Kidney (tissue), 14 donors: ENCODE results near the gene HOXD1. TPM values are rescaled to one million over a fixed set of nuclear protein-coding genes. Genes with fewer than 3 reads are reported as not detected.

Source experiments
- DNase-seq, 5 donors: peaks; one replicate each; pipeline ENCODE4 v3.0.0-alpha.2; 2013 to 2020
- FAIRE-seq: peaks from 2 replicates; lab custom pipeline; 2012; peaks lifted over from hg19 to GRCh38; lab: Jason Lieb, UNC
- H3K27ac ChIP-seq, 2 donors: one replicate each; pipeline ENCODE4 v1.7.0; 2013; ENCODE audit warnings: low read depth in 2 of 2, low read length in 2 of 2, inconsistent platforms in 1 of 2
- H3K27me3 ChIP-seq: one replicate; pipeline ENCODE4 v1.7.1; 2013; ENCODE audit warnings: low read length, inconsistent platforms; ENCODE audit not compliant: control insufficient read depth, insufficient read depth
- H3K36me3 ChIP-seq, 3 donors: one replicate each; pipeline versions ENCODE4 v1.7.0 to v1.7.1; 2013; ENCODE audit warnings: low read length in 3 of 3, control low read depth in 1 of 3, inconsistent platforms in 1 of 3; ENCODE audit not compliant: insufficient read depth in 3 of 3, control insufficient read depth in 2 of 3
- H3K4me1 ChIP-seq, 3 donors: one replicate each; pipeline versions ENCODE4 v1.7.0 to v1.7.1; 2013; ENCODE audit warnings: low read length in 3 of 3, inconsistent platforms in 1 of 3, low read depth in 1 of 3; ENCODE audit not compliant: control insufficient read depth in 2 of 3, insufficient read depth in 2 of 3
- H3K4me3 ChIP-seq, 3 donors: one replicate each; pipeline versions ENCODE4 v1.7.0 to v1.8.1; 2013; ENCODE audit warnings: low read length in 3 of 3, control low read depth in 1 of 3, inconsistent platforms in 1 of 3
- H3K9ac ChIP-seq, 3 donors: one replicate each; pipeline versions ENCODE4 v1.7.0 to v1.7.1; 2013; ENCODE audit warnings: low read length in 3 of 3, control low read depth in 1 of 3, inconsistent platforms in 1 of 3
- H3K9me3 ChIP-seq, 3 donors: one replicate each; pipeline versions ENCODE4 v1.7.0 to v1.7.1; 2013; ENCODE audit warnings: low read length in 3 of 3, control low read depth in 1 of 3, inconsistent platforms in 1 of 3; ENCODE audit not compliant: control insufficient read depth in 2 of 3, insufficient read depth in 1 of 3
- CTCF ChIP-seq: IDR thresholded peaks from 3 replicates; pipeline ENCODE4 v1.5.1; 2012; ENCODE audit warnings: mild to moderate bottlenecking, moderate library complexity, borderline replicate concordance; ENCODE audit not compliant: insufficient read depth; ENCODE audit errors: extremely low read depth
- intact Hi-C: fragments of 100-400 bp; cut with DNase I; formaldehyde crosslinking; loops from one replicate; pipeline ENCODE4 v1.11.1; 2022
- polyA plus RNA-seq: library from polyadenylated mRNA; stranded (reverse); fragments of 350-450 nt; fragmentation: Illumina TruSeq; extraction: RNeasy Lipid Tissue Mini Kit (QIAGEN cat#74804); gene quantifications from one replicate; pipeline ENCODE4 v1.2.3, GENCODE V29; 2014; ENCODE audit warnings: low read depth, low replicate concordance; ENCODE audit not compliant: insufficient read depth
- total RNA-seq: library from RNA; stranded (reverse); fragmentation: NEBNext Ultra II Directional; extraction: Animal tissue kit (Norgen Biotek cat#: 25700); gene quantifications from one replicate; pipeline ENCODE4 v1.2.1, GENCODE V29; 2021
- donor health status: control.
- donor health status: control.
- donor health status: control.
- donor health status: control.
- donor health status: control.
- donor health status: DM: yes; HTN: yes; CAD: no.
- donor health status: Normal renal cell carcinoma (clear cell type).

Gene HOXD1
- total and polyA plus RNA-seq, 2 donors from 2014 or later = 4.3 to 11.3 TPM

GRCh38 chr2:176211110-176211509, 22.6 kb downstream of the HOXD1 start:
- no peak overlapping the region for H3K27ac ChIP-seq
- no peaks in the 10 kb centered on the region for H3K4me1 ChIP-seq
- no peaks in the 10 kb centered on the region for H3K9me3 ChIP-seq
- no peak overlapping the region for H3K9ac ChIP-seq
- H3K27me3 ChIP-seq = no peaks in the 10 kb centered on the region
- TF ChIP-seq CTCF = no peak
- intact Hi-C loops = no loop called here
- DNase-seq = no peak
- no peaks in the 10 kb centered on the region for H3K36me3 ChIP-seq
- FAIRE-seq = no peak
- H3K4me3 ChIP-seq = no peak overlapping the region

- Histone ChIP-seq H3K9me3 (no peaks in the 10 kb centered on the region), H3K4me1 (no peaks in the 10 kb centered on the region), H3K36me3 (no peaks in the 10 kb centered on the region), H3K9ac (no peak overlapping the region), H3K4me3 (no peak overlapping the region), H3K27ac (no peak overlapping the region), H3K27me3 (no peaks in the 10 kb centered on the region)
- TF ChIP-seq CTCF = no peak
- DNase-seq = no peak
- FAIRE-seq = no peak
- intact Hi-C loops = no loop called here
Measured at GRCh38 chr2:176212276-176212675, 23.8 kb downstream of the HOXD1 start.

- Histone ChIP-seq H3K4me1 (no peaks in the 10 kb centered on the region), H3K4me3 (no peak overlapping the region), H3K9me3 (no peaks in the 10 kb centered on the region), H3K27ac (no peak overlapping the region), H3K9ac (no peak overlapping the region), H3K27me3 (no peaks in the 10 kb centered on the region), H3K36me3 (no peaks in the 10 kb centered on the region)
- no peak for TF ChIP-seq CTCF
- intact Hi-C loops = no loop called here
- FAIRE-seq (no peak), DNase-seq (no peak)
Measured at GRCh38 chr2:176213406-176213805, 24.9 kb downstream of the HOXD1 start.

GRCh38 chr2:176227874-176228273, 39.4 kb downstream of the HOXD1 start:
- no peak overlapping the region for H3K27ac ChIP-seq
- H3K4me3 ChIP-seq = no peak overlapping the region
- no peaks in the 10 kb centered on the region for H3K9me3 ChIP-seq
- FAIRE-seq = no peak
- H3K27me3 ChIP-seq = no peaks in the 10 kb centered on the region
- no peak for DNase-seq
- intact Hi-C loops = no loop called here
- H3K9ac ChIP-seq = no peak overlapping the region
- TF ChIP-seq CTCF = no peak
- H3K36me3 ChIP-seq = no peaks in the 10 kb centered on the region
- H3K4me1 ChIP-seq = no peaks in the 10 kb centered on the region
